IMR-90 (cell line): Measurements from ENCODE around the gene DLK2. TPM values are rescaled to one million over a fixed set of nuclear protein-coding genes. Genes with fewer than 3 reads are reported as not detected.

Experiments
- ATAC-seq: fragments of 200-7000 bp; cut with Tn5 transposase; 2 replicates; pipeline ENCODE4 v1.9.1; 2020; ENCODE audit warnings: low read depth, mild to moderate bottlenecking, moderate library complexity
- BruUV-seq: library from RNA; stranded (reverse); fragments of 400-500 nt; replicated peaks from 2 replicates; lab custom pipeline; 2021; lab: Mats Ljungman, UMichigan
- CTCF ChIA-PET: fragments of 300-600 bp; formaldehyde crosslinking; extraction: SDS; loops from one replicate; lab custom pipeline; 2021; ENCODE audit warnings: antibody characterized with exemption; lab: Yijun Ruan, JAX
- POLR2A ChIA-PET: fragments of 300-600 bp; sonication (Branson Sonifier 250); formaldehyde crosslinking; loops from one replicate; lab custom pipeline; 2022; ENCODE audit warnings: antibody characterized with exemption; ENCODE audit not compliant: unreplicated experiment; lab: Charles Lee
- DNase-seq: peaks from one replicate; pipeline ENCODE4 v3.0.0; 2013
- H2AFZ ChIP-seq: replicated peaks from 2 replicates; pipeline ENCODE3; 2013; ENCODE audit warnings: low read length, mild to moderate bottlenecking; ENCODE audit not compliant: poor library complexity
- H2AK5ac ChIP-seq: 2 replicates; pipeline ENCODE4 v1.6.1; 2013; ENCODE audit warnings: low read depth, low read length, inconsistent platforms
- H2AK9ac ChIP-seq: replicated peaks from 2 replicates; pipeline ENCODE3; 2013; ENCODE audit warnings: mild to moderate bottlenecking, low read depth, low read length, moderate library complexity; ENCODE audit not compliant: poor library complexity
- H2BK120ac ChIP-seq: 2 replicates; pipeline ENCODE4 v1.6.1; 2013; ENCODE audit warnings: low read depth, low read length, inconsistent platforms
- H2BK15ac ChIP-seq: 3 replicates; pipeline ENCODE4 v1.6.1; 2013; ENCODE audit warnings: low read depth, low read length, inconsistent platforms
- H2BK20ac ChIP-seq: 2 replicates; pipeline ENCODE4 v1.6.1; 2013; ENCODE audit warnings: low read depth, mild to moderate bottlenecking, inconsistent platforms, low read length, moderate library complexity
- H2BK5ac ChIP-seq: 2 replicates; pipeline ENCODE4 v1.6.1; 2013; ENCODE audit warnings: mild to moderate bottlenecking, low read depth, low read length, inconsistent platforms; ENCODE audit not compliant: poor library complexity, severe bottlenecking
- H3K14ac ChIP-seq: replicated peaks from 2 replicates; pipeline ENCODE4 v1.6.1; 2013; ENCODE audit warnings: low read depth, low read length, inconsistent platforms
- H3K18ac ChIP-seq: 2 replicates; pipeline ENCODE4 v1.6.1; 2013; ENCODE audit warnings: low read depth, low read length, control low read depth
- H3K23ac ChIP-seq: 2 replicates; pipeline ENCODE4 v1.6.1; 2013; ENCODE audit warnings: low read depth, low read length, inconsistent platforms
- H3K27ac ChIP-seq: 2 replicates; pipeline ENCODE4 v1.5.1; 2013; ENCODE audit warnings: mild to moderate bottlenecking, control low read depth, low read length; ENCODE audit not compliant: insufficient read depth
- H3K27me3 ChIP-seq: 2 replicates; pipeline ENCODE4 v1.6.1; 2013; ENCODE audit warnings: low read length; ENCODE audit not compliant: control insufficient read depth, insufficient read depth
- H3K36me3 ChIP-seq: 2 replicates; pipeline ENCODE4 v1.6.1; 2013; ENCODE audit warnings: low read length, mixed read lengths; ENCODE audit not compliant: control insufficient read depth, insufficient read depth
- H3K4ac ChIP-seq: 2 replicates; pipeline ENCODE4 v1.6.1; 2013; ENCODE audit warnings: low read depth, low read length, inconsistent platforms
- H3K4me1 ChIP-seq: 2 replicates; pipeline ENCODE4 v1.6.1; 2013; ENCODE audit warnings: low read length, mixed read lengths; ENCODE audit not compliant: control insufficient read depth, insufficient read depth
- H3K4me2 ChIP-seq: 2 replicates; pipeline ENCODE4 v1.6.1; 2013; ENCODE audit warnings: low read depth, mild to moderate bottlenecking, control low read depth, low read length, moderate library complexity
- H3K4me3 ChIP-seq: 2 replicates; pipeline ENCODE4 v1.5.1; 2013; ENCODE audit warnings: low read depth, mild to moderate bottlenecking, control low read depth, low read length, moderate library complexity; ENCODE audit not compliant: insufficient read depth
- H3K56ac ChIP-seq: 2 replicates; pipeline ENCODE4 v1.6.1; 2013; ENCODE audit warnings: low read length, inconsistent platforms; ENCODE audit not compliant: insufficient read depth; ENCODE audit errors: extremely low read depth
- H3K79me1 ChIP-seq, 2 experiments: 2 replicates each; pipeline ENCODE4 v1.6.1; 2013; ENCODE audit warnings: low read length in 2 of 2, inconsistent platforms in 1 of 2, low read depth in 1 of 2
- H3K9ac ChIP-seq: 2 replicates; pipeline ENCODE4 v1.6.1; 2013; ENCODE audit warnings: low read depth, low read length, control low read depth
- H3K9me1 ChIP-seq: 2 replicates; pipeline ENCODE4 v1.6.1; 2013; ENCODE audit warnings: low read length, inconsistent platforms; ENCODE audit not compliant: insufficient read depth
- H3K9me3 ChIP-seq: 2 replicates; pipeline ENCODE4 v1.6.1; 2013; ENCODE audit warnings: low read length; ENCODE audit not compliant: control insufficient read depth, insufficient read depth
- H4K20me1 ChIP-seq: 2 replicates; pipeline ENCODE4 v1.6.1; 2013; ENCODE audit warnings: low read length, inconsistent platforms; ENCODE audit not compliant: insufficient read depth
- H4K5ac ChIP-seq: 2 replicates; pipeline ENCODE4 v1.6.1; 2013; ENCODE audit warnings: mild to moderate bottlenecking, low read depth, low read length, control low read depth
- H4K8ac ChIP-seq, 2 experiments: 2 replicates each; pipeline ENCODE4 v1.6.1; 2013; ENCODE audit warnings: low read depth in 2 of 2, low read length in 2 of 2, control low read depth in 1 of 2, inconsistent platforms in 1 of 2
- H4K91ac ChIP-seq: 2 replicates; pipeline ENCODE4 v1.6.1; 2013; ENCODE audit warnings: low read depth, low read length, inconsistent platforms; ENCODE audit not compliant: insufficient read depth
- CEBPB ChIP-seq: IDR thresholded peaks from 2 replicates; pipeline ENCODE4 v1.6.1; 2012; ENCODE audit warnings: low read depth, low read length, improper control_type of control experiment
- MAFK ChIP-seq: IDR thresholded peaks from 2 replicates; pipeline ENCODE4 v1.6.1; 2012; ENCODE audit warnings: low read depth, low read length, improper control_type of control experiment
- MAZ ChIP-seq: IDR thresholded peaks from 2 replicates; pipeline ENCODE4 v1.6.1; 2012; ENCODE audit warnings: low read depth, mild to moderate bottlenecking, low read length, improper control_type of control experiment, moderate library complexity, borderline replicate concordance
- RCOR1 ChIP-seq: IDR thresholded peaks from 2 replicates; pipeline ENCODE4 v1.6.1; 2012; ENCODE audit warnings: mild to moderate bottlenecking, low read length, improper control_type of control experiment; ENCODE audit not compliant: insufficient replicate concordance
- WGBS, 2 experiments: methylation state at CpG; one replicate each; pipeline versions ENCODE4 v1.1.5 to v1.1.7; 2013; ENCODE audit warnings: missing lambda C conversion rate in 2 of 2; ENCODE audit not compliant: insufficient read length in 1 of 2; ENCODE audit errors: extremely low coverage in 2 of 2; 5-methylcytosine and 5-hydroxymethylcytosine counted together
- dilution Hi-C: fragments of 300-500 bp; cut with HindIII; formaldehyde crosslinking; loops from one replicate; pipeline ENCODE4 v1.14.3; 2018; ENCODE audit warnings: low sequenced_read_pairs; ENCODE audit not compliant: unreplicated experiment
- in situ Hi-C: fragments of 300-500 bp; cut with MboI; formaldehyde crosslinking; loops from 3 replicates; pipeline ENCODE4 v1.14.3; 2019; ENCODE audit warnings: low sequenced_read_pairs, inconsistent platforms, mixed read lengths
- intact Hi-C: fragments of 100-400 bp; cut with micrococcal nuclease; formaldehyde crosslinking; loops from 2 replicates; pipeline ENCODE4 v1.10.0; 2022
- polyA plus RNA-seq, 3 experiments: library from polyadenylated mRNA; depleted of rRNA; stranded (reverse); fragments of >200 nt; gene quantifications; 2 replicates each; pipeline ENCODE4 v1.2.3, GENCODE V29; 2012; ENCODE audit warnings: low replicate concordance in 1 of 3
- total RNA-seq: library from RNA; depleted of rRNA; stranded (reverse); fragments of >200 nt; gene quantifications from 2 replicates; pipeline ENCODE4 v1.2.3, GENCODE V29; 2012

DLK2 gene
- total and polyA plus RNA-seq, 2 of the 4 experiments (the other 2 are of a cell fraction): 0.90 to 2.8 TPM

DNA sequence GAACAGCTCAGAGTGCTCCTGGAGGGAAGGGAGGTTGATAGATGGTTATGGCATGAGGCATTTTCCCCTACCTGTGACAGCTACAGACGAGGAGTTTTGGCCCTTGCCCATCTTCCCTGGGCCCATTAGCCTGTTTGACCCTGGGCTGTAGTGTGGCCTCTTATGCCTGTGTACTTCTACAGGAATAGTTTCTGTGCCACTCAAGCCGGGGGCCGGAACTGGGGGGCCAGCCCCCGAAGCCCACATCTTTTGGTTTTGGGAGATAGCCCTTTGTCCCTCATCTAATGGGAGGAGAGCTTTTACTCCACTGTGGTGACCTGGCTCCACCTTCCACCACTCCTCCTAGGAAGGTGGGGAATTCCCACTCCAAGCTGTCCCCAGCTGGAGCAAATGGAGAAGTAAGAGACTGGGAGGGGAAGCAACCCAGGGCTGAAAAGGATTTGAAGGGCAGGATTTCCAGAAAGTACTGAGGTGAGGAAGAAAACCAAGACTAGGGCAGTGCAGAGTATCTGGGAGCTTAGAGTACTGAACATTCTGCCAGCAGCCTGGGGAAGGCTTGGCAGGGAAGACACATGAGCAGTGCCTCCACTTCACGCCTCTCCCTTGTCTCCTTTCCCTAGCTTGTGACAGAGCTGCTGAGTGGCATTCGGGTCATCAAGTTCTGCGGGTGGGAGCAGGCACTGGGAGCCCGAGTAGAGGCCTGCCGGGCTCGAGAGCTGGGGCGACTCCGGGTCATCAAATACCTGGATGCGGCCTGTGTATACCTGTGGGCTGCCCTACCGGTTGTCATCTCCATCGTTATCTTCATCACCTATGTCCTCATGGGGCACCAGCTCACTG lies 21.1 kb downstream of the DLK2 start:
- Histone ChIP-seq H3K23ac (no peak overlapping the region), H3K4me2 (no peak overlapping the region), H2BK20ac (no peak overlapping the region), H3K9ac (no peak overlapping the region), H2AFZ (no peak overlapping the region), H3K4ac (no peak overlapping the region), H3K4me1 (peaks cover 16% of the 10 kb centered on the region), H2AK9ac (no peak overlapping the region), H4K8ac (no peak overlapping the region), H3K27me3 (no peaks in the 10 kb centered on the region), H3K4me3 (no peak overlapping the region), H3K56ac (no peak overlapping the region), H2BK5ac (no peak overlapping the region), H4K5ac (no peak overlapping the region), H4K20me1 (no peaks in the 10 kb centered on the region; the same call in 1 of the 2 replicates), H3K9me3 (no peaks in the 10 kb centered on the region), H3K36me3 (peaks cover 22% of the 10 kb centered on the region), H3K9me1 (peaks cover 20% of the 10 kb centered on the region; the same call in 1 of the 2 replicates), H3K27ac (no peak overlapping the region), H2BK120ac (no peak overlapping the region), H4K91ac (no peak overlapping the region), H3K14ac (no peak overlapping the region), H2AK5ac (no peak overlapping the region), H3K79me1 (peaks cover 10 to 21% of the 10 kb centered on the region in 2 experiments; a peak in 3 of 4 replicates), H3K18ac (no peak overlapping the region), H2BK15ac (no peak overlapping the region)
- 40% methylated on average over 1 of the region's 15 CpGs; no CpG with 5 or more reads in 1 of the 2 experiments for whole genome bisulfite sequencing, 2 experiments
- no TSS peak for BruUV-seq
- TF ChIP-seq CEBPB (no peak), MAZ (no peak), MAFK (no peak), RCOR1 (no peak)
- intact Hi-C loops (no loop called here), dilution Hi-C loops (no loop called here), in situ Hi-C loops (no loop called here)
- ChIA-PET CTCF (interaction anchor here (1.0 kb wide), 1 partner anchor 37 kb away, joined by 3 read pairs; no protein-coding TSS in a partner anchor), POLR2A (no interaction called here)
- no peak for ATAC-seq
- DNase-seq: no peak
